Frontal cortex (tissue), 4 donors: ENCODE data around the gene SMAD4. TPM values are rescaled to one million over a fixed set of nuclear protein-coding genes. Genes with fewer than 3 reads are reported as not detected.

Experiments used
- DNase-seq, 2 donors: peaks; one replicate each; pipeline ENCODE4 v3.0.0; 2012; ENCODE audit warnings: low spot score in 2 of 2
- FAIRE-seq: peaks from 2 replicates; lab custom pipeline; 2012; peaks lifted over from hg19 to GRCh38; lab: Jason Lieb, UNC
- total RNA-seq: library from RNA; depleted of rRNA; stranded (reverse); fragments of >200 nt; gene quantifications from one replicate; pipeline ENCODE4 v1.2.3, GENCODE V29; 2014
- donor health status: control.
- donor health status: control.
- donor health status: control.

SMAD4 gene
- total RNA-seq, 1 donor from 2014 or later: 63.2 TPM

DNA sequence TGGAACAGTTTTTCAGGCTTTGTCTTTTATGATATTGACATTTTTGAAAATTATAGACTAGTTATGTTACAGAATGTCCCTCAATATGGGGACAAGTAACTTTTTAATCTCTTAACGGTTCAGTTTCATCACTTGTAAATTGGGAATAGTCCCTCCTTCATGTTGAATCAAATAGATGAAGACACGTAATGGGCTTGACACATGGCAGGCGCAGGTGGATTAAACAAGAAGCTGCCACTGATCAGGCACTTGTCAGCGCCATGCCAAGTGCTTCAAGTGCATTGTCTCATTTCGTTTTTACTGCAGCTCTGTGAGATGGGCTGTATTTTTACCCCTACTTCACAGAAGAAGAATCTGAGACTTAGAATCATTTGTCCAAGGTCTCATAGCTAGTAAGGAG is 9.5 kb upstream of the SMAD4 start:
- DNase-seq (no peak), FAIRE-seq (no peak)

DNA sequence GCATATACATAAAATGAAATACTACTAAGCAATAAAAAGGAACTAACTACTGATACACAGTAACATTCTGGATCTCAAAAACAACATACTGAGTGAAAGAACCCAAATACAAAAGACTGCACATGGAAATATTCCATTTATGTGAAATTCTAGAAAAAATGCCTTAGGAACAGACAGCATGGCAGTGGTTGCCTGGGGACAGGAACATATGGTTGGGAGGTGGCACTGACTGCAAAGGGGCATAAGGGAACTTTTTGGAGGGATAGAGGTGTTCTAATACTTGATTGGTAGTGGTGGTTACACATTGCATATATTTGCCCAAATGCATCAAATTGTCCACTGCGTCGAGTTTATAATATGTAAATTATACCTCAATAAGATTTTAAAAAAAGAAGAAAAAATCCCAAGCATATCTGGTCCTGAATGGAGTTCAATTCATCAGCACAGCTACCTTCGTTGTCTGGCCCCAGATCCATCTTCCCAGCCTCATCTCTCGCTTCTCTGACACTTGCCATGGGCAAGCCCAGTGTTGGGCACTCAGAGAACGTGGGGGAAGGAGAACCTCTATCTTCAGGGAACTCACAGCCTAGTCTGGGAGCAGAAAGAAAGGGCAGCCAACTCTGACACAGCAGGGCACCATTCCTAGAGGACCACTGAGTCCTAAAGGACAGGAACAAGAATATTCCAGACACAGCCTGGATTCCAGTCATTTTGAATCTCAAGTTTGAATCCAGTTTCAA is 8.6 kb upstream of the SMAD4 start:
- FAIRE-seq (no peak), DNase-seq (no peak)

DNA sequence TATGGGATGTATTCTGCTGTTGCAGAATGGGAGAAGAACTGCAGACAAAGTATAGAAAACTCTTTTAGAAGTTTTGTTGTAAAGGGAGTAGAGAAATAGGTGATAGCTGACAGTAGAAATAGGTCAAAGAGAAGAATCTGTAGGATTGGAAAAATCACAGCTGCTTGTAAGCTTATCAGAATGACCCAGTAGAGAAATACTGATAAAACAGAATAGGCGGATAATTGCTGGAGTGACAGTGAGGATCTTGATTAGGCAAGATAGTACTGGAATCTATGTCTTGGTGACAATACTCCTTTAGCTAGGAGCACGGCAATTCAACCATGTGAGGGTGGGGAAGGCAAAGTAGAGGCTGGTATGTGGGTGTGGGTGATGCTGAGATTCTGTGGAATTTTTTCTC is 4.5 kb upstream of the SMAD4 start:
- FAIRE-seq (no peak), DNase-seq (no peak)

DNA sequence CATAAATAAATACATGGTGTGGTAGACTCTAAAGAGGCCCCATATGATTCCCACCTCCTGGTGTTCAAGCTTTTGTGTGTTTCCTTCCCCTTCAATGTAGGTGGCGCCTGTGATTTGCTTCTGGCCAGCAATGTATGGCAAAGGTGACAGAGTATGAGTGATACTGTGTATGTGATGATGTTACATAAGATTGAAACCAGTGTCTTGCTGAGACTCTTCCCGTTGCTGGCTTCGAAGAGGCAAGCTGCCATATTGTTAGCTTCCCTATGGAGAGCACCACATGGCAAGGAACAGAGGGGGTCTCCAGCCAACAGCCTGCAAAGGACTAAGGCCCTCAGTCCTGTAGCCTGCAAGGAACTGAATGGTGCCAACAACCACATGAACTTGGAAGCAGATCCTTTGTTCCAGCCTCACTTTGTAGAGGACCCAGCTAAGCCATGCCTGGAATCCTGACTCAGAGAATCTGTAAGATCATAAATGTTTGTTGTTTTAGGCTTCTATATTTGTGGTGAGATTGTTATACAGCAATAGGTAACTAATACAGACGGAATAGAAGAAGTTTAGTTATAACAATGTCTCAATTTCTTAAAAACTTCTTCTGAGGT is 1.7 kb upstream of the SMAD4 start:
- DNase-seq: no peak
- no peak for FAIRE-seq

DNA sequence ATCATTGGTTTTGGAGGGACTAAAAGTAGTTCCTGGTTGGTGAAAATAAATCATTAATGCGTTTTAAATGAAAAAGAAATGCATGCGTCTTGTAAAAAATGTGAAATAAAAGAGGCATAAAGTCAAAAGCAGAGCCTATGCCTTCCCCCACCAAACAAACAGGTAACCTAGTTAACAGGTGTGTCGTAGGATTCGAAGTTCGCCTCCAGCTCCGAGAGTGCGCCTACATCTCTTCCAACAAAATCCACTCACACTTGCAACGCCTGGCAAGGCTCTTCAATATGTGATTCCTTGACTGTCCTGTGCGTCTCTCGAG is 677 bp upstream of the SMAD4 start:
- DNase-seq: no peak
- no peak for FAIRE-seq

DNA sequence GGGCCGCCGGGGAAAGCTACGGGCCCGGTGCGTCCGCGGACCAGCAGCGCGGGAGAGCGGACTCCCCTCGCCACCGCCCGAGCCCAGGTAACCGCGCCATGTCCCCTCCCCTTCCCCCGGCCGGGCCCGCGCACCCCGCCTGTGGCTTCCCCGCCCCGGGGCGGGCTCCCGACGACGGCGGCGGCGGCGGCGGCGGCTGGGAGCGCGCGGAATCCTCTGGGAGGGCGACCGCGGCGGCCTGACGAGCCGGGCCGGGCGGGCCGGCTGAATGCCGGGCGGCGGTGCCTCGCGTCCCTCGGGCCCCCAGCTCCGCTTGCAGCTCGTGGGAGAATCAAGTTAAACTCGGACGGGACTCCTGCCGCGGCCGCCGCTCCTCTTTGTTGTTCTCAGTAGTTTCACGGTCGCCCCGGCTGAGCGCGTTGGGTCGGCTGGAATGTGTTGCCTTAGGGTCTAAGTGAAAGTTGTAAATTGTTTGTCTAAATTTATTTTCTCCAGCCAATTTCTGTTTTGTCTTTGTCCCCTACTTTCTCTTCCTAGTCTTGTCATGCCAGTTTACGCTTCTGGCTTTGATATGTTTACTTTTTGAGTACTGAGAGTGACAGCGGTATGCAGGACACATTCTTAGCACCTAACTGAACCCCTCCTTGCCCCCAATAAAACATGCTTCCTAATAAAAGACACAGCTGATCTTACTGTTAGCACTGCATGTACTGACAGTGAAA is 685 bp downstream of the SMAD4 start:
- peak; percentile 75 to 84 for DNase-seq
- FAIRE-seq: no peak

DNA sequence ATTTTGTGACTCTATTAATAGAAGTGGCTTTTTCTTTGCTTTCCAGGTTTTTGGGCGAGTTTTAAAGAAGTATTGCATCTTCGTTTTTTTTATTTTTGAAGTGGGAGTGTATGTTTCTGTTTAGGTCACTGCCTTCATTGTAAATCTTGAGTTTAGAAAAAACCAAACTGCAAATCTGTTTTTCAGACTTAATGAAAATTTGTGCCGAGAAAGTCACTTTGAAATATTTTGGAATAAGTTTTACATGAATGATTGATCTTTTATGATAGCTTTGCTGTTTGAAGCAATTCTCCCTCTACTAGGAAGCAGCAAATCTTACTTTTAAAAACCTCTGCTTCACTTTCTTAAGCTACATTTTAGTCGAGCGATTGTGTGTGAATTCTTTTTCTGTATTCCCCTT is 2.2 kb downstream of the SMAD4 start:
- FAIRE-seq (no peak), DNase-seq (no peak)

DNA sequence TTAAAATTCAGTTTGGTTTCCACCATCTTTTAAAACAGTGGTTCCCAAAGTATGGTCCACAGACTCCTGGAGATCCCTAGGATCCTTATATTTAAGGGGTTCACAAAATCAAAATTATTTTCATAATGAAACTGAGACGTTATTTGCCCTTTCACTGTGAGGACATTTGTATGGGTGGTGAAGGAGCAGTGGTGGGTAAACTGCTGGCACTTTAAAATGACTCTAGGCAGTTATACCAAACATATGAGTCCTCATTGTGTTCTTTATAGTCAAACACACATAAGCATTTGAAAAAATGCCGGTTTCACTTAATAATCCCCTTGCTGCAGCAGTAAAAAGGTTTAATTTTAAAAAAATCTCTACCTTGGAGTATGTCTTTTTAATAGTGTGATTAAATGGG is 7.2 kb downstream of the SMAD4 start:
- DNase-seq: no peak
- FAIRE-seq: no peak

DNA sequence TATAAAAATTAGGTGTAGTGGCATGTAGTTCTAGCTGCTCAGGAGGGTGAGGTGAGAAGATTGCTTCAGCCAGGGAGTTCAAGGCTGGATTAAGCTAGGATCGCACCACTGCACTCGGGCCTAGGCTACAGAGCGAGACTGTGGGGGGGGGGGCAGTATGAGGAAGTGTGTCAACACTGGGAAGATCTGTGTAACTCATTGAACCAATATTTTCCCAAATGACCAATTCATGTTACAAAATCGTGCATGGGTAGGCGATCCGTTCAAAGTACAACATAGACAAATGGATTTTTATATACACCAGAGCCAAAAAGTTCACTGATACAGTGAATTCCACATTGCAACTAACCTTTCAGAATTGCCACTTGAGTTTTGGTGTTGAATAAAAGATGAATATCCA is 8.1 kb downstream of the SMAD4 start:
- DNase-seq (no peak), FAIRE-seq (no peak)

DNA sequence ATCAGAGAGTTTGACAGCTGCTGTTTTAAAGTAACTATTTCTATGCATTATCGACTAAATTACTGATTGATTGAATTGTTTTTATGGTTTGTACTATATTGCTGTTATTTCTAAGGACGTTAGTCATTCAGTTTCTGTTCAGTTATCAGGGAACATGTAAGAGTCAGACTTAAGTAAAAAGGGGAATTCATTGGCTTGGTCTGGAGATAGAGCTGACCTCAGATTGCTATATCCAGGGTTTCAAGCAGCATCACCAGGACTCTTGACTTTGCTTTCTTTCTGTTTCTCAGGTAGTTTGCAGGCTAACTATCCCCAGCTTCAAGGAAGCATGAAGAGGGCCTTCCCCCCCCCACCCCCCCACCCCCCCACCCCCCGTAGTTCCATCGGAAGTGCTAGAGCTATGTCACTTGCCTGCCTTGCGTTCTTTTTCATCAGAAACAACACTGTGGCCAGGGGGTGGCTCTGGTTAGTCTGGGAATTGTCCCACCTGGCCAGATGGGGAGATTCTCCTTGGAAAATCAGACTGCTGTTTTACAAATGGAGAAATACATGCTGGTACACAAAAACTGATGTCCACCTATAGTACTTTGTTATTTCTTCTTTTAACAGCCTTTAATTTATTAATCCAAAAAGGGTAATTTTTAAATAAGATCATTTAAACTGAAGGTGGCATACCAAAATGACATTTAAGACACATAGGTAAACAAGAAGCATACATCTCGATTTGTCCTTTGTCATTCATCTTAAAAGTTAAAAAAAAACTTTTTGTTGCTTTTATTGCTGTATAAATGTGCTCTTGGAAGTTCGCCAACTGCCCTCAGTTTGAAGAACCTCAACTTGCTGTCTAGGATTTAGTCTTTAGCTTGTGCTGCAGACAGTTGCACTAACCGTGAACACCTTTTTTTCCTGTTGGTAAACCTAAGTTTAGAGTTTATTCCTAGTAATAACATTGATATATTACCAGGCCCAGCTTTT is 9.4 kb downstream of the SMAD4 start:
- DNase-seq (no peak), FAIRE-seq (no peak)

DNA sequence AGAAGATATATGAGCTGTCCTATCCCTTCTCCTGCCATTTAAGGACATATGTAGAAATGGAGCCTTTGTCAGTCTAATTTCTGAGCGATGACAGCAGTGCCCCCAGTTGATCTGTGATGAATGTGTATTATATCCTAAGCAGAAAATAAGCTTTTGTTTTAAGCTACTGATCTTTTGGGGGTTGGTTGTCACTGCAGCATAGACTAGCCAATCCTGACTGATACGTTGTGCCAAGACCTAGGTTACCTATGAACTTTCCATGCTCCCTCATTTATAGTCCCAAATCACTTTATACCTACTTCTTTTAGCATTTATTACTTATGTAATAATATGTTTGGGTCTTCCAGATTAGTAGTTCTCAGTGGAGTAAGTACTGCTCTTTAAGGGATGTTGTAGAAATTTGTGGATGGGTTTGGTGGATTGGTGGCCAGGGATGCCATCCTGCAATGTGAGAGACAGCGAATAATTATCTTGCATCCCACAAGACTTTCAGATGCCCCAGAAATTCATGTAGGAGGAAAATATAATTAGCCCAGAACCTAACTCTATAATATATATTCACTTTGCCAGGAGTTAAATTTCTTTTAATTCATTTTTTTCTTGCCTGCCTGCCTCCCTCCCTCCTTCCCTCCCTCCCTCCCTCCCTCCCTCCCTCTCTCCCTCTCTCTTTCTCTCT is 11.8 kb downstream of the SMAD4 start:
- DNase-seq (no peak), FAIRE-seq (no peak)

DNA sequence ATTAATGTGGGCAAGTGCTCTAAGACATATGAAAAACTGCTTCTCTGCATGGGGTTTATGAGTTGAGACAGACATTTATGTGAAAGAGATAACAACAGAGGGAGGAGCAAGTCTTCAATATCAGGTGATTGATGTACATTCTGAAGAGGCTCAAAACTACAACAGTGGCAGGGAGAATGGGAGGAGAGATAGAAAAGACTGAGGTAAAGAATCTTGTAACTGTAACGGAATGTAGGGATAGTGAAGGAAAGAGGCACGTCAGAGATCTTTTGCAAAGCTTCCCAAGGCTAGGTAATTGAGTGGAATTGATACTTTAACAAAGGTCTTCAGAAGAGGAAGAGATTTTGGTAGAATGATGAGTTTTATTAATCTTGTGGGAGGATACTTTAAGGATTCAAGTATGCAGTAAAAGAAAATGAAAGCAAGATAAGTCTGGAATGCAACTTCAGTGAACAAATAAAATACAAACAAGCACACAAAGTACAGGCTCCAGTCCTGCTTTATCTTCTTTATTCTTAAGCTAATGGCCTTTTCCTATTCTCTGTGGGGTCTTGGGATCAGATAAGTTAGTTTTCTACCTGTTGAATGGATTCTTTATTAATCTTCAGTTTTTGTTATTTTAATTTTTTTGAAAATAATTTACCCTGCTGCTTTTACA is 15.0 kb downstream of the SMAD4 start:
- no peak for FAIRE-seq
- no peak for DNase-seq

DNA sequence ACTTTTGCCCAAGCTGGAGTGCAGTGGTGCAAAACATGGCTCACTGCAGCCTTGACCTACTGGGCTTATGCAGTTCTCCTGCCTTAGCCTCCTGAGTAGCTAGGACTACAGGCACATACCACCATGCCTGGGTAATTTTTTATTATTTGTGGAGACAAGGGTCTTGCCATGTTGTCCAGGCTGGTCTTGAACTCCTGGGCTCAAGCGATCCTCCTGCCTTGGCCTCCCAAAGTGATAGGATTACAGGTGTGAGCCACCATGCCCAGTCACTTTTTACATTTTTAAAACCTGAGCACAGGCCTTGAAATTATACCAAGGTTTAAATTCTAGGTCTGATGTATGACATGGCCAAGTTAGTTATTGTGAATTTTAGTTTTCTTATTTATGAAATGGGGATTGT is 18.2 kb downstream of the SMAD4 start:
- DNase-seq (no peak), FAIRE-seq (no peak)

DNA sequence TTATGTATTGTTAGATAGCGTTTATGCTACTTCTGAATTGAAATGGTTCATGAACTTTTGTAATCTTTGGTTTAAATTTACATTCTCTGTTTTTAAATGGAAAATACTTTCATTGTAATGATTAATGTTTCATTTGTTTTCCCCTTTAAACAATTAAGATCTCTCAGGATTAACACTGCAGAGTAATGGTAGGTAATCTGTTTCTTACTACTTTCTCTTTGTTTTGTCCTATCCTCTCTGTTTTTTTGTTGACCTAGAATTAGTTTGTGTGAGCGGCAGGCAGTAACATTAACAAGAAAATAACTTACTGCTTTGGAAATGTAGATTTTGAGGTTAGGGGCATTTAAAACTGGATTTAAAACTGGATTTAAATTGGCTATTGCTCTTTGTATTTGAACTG is 19.1 kb downstream of the SMAD4 start:
- DNase-seq: no peak
- FAIRE-seq: no peak

DNA sequence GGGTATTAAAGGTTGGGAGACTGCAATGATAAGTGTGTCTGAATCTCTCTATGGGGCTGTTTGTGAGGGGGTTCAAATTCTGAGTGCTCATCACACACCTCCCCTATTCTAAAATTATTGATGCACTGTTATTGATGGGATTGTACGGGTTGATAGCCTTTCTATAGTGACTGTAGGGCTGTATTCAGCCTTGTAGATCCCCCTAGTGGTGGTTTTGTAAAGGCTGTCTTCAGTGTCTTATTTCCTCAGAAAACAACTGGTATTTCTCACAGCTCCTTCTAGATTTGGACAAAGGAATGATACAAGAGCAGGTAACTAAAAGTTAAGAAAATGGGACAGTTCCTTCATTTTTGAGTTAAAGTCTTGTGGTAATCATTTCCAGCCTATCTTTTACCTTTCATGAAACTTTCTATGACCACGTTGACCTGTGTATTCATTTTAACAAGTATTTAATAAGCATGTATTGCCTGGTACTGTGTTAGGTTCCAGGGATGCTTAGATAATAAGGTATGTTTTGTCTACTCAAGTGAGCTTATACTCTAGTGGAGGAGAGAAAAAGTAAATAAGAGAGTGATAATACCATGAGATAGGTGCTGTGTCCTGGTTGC is 21.2 kb downstream of the SMAD4 start:
- no peak for FAIRE-seq
- no peak for DNase-seq

DNA sequence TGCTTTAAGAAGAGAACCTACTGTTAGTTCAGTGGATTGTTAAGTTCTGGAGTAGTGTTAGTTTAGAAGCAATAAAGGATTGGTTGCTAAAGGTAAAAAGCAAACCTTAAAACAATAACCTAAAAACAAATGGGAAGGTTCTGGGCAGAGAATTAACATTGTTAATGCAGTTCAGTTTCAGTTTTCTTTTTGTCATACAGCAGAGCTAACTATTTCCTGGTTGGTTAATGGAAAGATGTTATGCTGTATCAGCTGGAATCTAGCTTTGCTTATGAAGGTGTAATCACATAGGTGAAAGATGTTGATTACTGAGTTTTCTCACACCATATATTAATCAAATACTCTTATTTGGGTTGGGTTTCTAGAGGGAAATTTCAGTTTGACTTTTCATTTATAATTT is 23.8 kb downstream of the SMAD4 start:
- FAIRE-seq (no peak), DNase-seq (no peak)

DNA sequence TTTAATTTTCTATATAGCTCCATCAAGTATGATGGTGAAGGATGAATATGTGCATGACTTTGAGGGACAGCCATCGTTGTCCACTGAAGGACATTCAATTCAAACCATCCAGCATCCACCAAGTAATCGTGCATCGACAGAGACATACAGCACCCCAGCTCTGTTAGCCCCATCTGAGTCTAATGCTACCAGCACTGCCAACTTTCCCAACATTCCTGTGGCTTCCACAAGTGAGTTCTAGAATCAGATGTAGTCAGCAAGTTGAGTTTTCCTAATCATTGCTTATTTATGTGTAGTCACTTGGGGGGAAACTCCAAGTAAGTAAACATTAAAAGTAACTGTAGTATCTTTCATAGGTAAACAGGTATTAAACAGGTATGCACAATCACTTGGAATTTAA is 24.8 kb downstream of the SMAD4 start:
- no peak for DNase-seq
- FAIRE-seq: no peak

DNA sequence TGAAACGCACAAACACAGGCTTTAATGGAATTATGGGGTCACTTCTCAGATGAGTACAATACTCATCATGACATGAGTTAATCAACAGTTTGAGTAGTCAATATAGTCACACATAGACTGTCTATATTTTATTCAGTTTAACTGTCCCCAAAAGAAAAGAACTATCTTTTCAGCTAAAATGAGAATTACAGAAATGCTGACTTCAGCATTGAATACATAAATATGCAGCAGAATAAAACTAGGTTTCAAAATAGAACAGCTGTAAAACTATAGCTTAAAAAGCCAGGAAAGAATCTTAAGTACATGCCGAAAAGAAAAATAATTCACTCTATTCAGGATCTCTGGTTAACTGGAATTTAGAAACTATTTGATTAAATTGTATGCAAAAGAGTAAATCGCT is 30.0 kb downstream of the SMAD4 start:
- FAIRE-seq: no peak
- DNase-seq: no peak

DNA sequence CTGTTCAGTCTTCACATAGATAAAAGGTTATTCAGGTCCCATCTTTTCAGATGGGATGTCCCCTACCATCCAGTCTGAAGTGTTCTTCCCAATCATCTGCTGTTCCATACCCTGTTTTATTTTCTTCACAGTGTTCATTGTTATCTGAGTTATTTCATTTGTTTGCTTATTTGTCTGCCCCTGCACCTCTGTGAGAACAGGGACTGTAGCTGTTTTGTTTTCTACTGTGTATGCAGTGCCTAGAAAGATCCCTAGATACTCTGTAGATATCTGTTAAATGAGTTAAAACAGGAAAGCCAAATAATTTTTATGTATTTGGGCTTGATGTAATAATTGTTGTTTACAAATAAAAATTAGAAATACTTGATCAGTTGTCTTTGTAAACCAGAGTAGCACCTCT is 34.2 kb downstream of the SMAD4 start:
- FAIRE-seq: no peak
- no peak for DNase-seq
